ENCODE data around the gene DPEP1.

GRCh38 chr16:89653656-89654295, 40.3 kb downstream of the DPEP1 start:
- TF ChIP-seq, protein P1, sequence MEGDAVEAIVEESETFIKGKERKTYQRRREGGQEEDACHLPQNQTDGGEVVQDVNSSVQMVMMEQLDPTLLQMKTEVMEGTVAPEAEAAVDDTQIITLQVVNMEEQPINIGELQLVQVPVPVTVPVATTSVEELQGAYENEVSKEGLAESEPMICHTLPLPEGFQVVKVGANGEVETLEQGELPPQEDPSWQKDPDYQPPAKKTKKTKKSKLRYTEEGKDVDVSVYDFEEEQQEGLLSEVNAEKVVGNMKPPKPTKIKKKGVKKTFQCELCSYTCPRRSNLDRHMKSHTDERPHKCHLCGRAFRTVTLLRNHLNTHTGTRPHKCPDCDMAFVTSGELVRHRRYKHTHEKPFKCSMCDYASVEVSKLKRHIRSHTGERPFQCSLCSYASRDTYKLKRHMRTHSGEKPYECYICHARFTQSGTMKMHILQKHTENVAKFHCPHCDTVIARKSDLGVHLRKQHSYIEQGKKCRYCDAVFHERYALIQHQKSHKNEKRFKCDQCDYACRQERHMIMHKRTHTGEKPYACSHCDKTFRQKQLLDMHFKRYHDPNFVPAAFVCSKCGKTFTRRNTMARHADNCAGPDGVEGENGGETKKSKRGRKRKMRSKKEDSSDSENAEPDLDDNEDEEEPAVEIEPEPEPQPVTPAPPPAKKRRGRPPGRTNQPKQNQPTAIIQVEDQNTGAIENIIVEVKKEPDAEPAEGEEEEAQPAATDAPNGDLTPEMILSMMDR (IDR thresholded peaks at IDR 0.05; ENCODE audit: low read depth, low read length) = no peak
- TF ChIP-seq EZH2phosphoT487 (IDR thresholded peaks at IDR 0.05; ENCODE audit: low read depth) = no peak
